Panc1 (cell line): ENCODE results near the gene PEDS1. TPM values are rescaled to one million over a fixed set of nuclear protein-coding genes. Genes with fewer than 3 reads are reported as not detected.

Experiments
- ATAC-seq: fragments of 200-7000 bp; cut with Tn5 transposase; 2 replicates; pipeline ENCODE4 v1.9.1; 2020; ENCODE audit warnings: mild to moderate bottlenecking, moderate library complexity
- BruUV-seq: library from RNA; stranded (reverse); fragments of 400-500 nt; replicated peaks from 2 replicates; lab custom pipeline; 2021; lab: Mats Ljungman, UMichigan
- CTCF ChIA-PET: fragments of 300-600 bp; sonication (Branson Sonifier 250); formaldehyde crosslinking; loops from one replicate; lab custom pipeline; 2022; ENCODE audit warnings: antibody characterized with exemption; lab: Charles Lee
- POLR2A ChIA-PET: fragments of 300-600 bp; sonication (Branson Sonifier 250); formaldehyde crosslinking; loops from one replicate; lab custom pipeline; 2022; ENCODE audit warnings: antibody characterized with exemption; lab: Charles Lee
- DNase-seq: peaks from one replicate; pipeline ENCODE4 v3.0.0-alpha.2; 2010; ENCODE audit warnings: low read depth, low spot score
- H3K27ac ChIP-seq: 2 replicates; pipeline ENCODE4 v1.5.1; 2011; ENCODE audit warnings: mild to moderate bottlenecking, low read length, inconsistent platforms
- H3K27me3 ChIP-seq: fragments of 200-500 bp; sonication (Bioruptor generic); 2 replicates; pipeline ENCODE4 v1.6.0; 2014; ENCODE audit warnings: low read length, inconsistent platforms; ENCODE audit not compliant: control insufficient read depth, insufficient read depth
- H3K36me3 ChIP-seq: fragments of 200-500 bp; sonication (Bioruptor generic); 2 replicates; pipeline ENCODE4 v1.5.1; 2014; ENCODE audit warnings: inconsistent platforms, mild to moderate bottlenecking, low read length, moderate library complexity; ENCODE audit not compliant: control insufficient read depth, insufficient read depth
- H3K4me1 ChIP-seq: 2 replicates; pipeline ENCODE4 v1.5.1; 2011; ENCODE audit warnings: inconsistent platforms, mild to moderate bottlenecking, low read length, moderate library complexity; ENCODE audit not compliant: control insufficient read depth, insufficient read depth
- H3K4me3 ChIP-seq, 2 experiments: 2 replicates each; pipeline ENCODE4 v1.5.1; 2011 to 2012; ENCODE audit warnings: low read depth in 2 of 2, low read length in 2 of 2, mild to moderate bottlenecking in 2 of 2, inconsistent platforms in 1 of 2, moderate library complexity in 1 of 2
- H3K9me3 ChIP-seq: fragments of 200-500 bp; sonication (Bioruptor generic); 2 replicates; pipeline ENCODE4 v1.5.1; 2014; ENCODE audit warnings: low read depth, mild to moderate bottlenecking, inconsistent platforms, low read length, moderate library complexity; ENCODE audit not compliant: control insufficient read depth, insufficient read depth
- POLR2AphosphoS5 ChIP-seq: IDR thresholded peaks from 2 replicates; pipeline ENCODE4 v1.6.1; 2012; ENCODE audit warnings: mild to moderate bottlenecking, low read depth, low read length, moderate library complexity
- SIN3A ChIP-seq: IDR thresholded peaks from 2 replicates; pipeline ENCODE4 v1.6.1; 2012; ENCODE audit warnings: low read depth, mild to moderate bottlenecking, low read length, moderate library complexity, borderline replicate concordance; ENCODE audit not compliant: insufficient read depth
- TCF7L2 ChIP-seq: IDR thresholded peaks from 2 replicates; pipeline ENCODE4 v1.6.1; 2011; ENCODE audit warnings: mild to moderate bottlenecking, low read depth, low read length, inconsistent platforms
- in situ Hi-C: cut with HindIII; loops from 2 replicates; pipeline ENCODE4 v1.10.0; 2016; ENCODE audit warnings: low sequenced_read_pairs, low pct_unique_long_range_greater_than_20kb
- intact Hi-C: fragments of 100-400 bp; cut with micrococcal nuclease; formaldehyde crosslinking; loops from one replicate; pipeline ENCODE4 v1.10.0; 2022; ENCODE audit not compliant: unreplicated experiment
- total RNA-seq: library from RNA; stranded (reverse); gene quantifications from one replicate; pipeline ENCODE4 v1.2.1, GENCODE V29; 2021; ENCODE audit not compliant: unreplicated experiment
- TF ChIP-seq, protein P1 (sequence below): fragments of 450-650 bp; IDR thresholded peaks from 2 replicates; pipeline ENCODE4 v1.5.1; 2017; ENCODE audit warnings: mild to moderate bottlenecking
- TF ChIP-seq, protein P2 (sequence below), 2 experiments: IDR thresholded peaks; 2 replicates each; pipeline ENCODE4 v1.6.1; 2011 to 2012; ENCODE audit warnings: low read depth in 2 of 2, control low read depth in 1 of 2, low read length in 1 of 2, mild to moderate bottlenecking in 1 of 2, moderate library complexity in 1 of 2; ENCODE audit not compliant: insufficient read depth in 1 of 2

Gene PEDS1
- total RNA-seq, 1 experiment from 2014 or later = 88.9 TPM

DNA sequence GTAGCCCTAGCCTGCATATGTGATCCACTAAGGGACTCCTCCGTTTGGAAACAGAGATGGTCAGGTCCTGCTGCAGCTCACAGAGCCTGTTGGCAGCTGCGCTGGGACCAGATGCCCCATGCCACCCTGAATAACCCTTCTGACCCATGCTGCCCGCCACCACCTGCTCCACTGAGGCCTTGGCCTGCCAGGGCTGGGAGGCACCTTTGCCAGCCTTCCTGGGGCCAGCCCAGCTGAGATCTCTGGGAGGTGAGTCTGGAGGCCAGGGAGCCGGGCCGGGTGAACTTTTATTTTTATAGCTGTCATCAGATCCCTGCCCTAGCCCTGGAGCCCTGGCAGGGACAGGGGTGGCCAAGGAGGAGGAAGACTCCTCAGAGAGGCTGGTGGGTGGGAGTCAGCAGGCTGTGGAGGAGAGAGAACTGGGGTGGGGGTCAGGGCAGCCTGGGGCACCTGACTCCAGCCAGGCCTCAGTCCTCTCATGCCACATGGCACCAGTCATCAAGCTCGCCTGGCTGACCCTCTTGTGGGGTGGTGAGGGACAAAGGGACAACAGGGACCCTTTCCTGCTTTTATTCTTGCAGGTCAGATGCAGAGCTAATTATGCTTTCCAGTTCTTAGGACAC, 47.1 kb upstream of the PEDS1 start:
- no peaks in the 10 kb centered on the region for H3K27me3 ChIP-seq
- BruUV-seq = no TSS peak
- ATAC-seq = no peak
- ChIA-PET CTCF (interaction anchor here (0.6 kb wide), 1 partner anchor 178 kb away, joined by 6 read pairs; no protein-coding TSS in a partner anchor), POLR2A (interaction anchor here (0.5 to 0.6 kb wide), 2 partner anchors 10 to 87 kb away, joined by 3 read pairs; no protein-coding TSS in a partner anchor)
- H3K27ac ChIP-seq = no peak overlapping the region
- peaks cover 7% of the 10 kb centered on the region for H3K4me1 ChIP-seq
- no peaks in the 10 kb centered on the region for H3K36me3 ChIP-seq
- in situ Hi-C loops (no loop called here), intact Hi-C loops (no loop called here)
- no peak for DNase-seq
- TF ChIP-seq SIN3A = no peak
- no peak for TF ChIP-seq POLR2AphosphoS5
- TF ChIP-seq TCF7L2 = no peak
- TF ChIP-seq, protein P1, sequence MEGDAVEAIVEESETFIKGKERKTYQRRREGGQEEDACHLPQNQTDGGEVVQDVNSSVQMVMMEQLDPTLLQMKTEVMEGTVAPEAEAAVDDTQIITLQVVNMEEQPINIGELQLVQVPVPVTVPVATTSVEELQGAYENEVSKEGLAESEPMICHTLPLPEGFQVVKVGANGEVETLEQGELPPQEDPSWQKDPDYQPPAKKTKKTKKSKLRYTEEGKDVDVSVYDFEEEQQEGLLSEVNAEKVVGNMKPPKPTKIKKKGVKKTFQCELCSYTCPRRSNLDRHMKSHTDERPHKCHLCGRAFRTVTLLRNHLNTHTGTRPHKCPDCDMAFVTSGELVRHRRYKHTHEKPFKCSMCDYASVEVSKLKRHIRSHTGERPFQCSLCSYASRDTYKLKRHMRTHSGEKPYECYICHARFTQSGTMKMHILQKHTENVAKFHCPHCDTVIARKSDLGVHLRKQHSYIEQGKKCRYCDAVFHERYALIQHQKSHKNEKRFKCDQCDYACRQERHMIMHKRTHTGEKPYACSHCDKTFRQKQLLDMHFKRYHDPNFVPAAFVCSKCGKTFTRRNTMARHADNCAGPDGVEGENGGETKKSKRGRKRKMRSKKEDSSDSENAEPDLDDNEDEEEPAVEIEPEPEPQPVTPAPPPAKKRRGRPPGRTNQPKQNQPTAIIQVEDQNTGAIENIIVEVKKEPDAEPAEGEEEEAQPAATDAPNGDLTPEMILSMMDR = no peak
- TF ChIP-seq, protein P2, sequence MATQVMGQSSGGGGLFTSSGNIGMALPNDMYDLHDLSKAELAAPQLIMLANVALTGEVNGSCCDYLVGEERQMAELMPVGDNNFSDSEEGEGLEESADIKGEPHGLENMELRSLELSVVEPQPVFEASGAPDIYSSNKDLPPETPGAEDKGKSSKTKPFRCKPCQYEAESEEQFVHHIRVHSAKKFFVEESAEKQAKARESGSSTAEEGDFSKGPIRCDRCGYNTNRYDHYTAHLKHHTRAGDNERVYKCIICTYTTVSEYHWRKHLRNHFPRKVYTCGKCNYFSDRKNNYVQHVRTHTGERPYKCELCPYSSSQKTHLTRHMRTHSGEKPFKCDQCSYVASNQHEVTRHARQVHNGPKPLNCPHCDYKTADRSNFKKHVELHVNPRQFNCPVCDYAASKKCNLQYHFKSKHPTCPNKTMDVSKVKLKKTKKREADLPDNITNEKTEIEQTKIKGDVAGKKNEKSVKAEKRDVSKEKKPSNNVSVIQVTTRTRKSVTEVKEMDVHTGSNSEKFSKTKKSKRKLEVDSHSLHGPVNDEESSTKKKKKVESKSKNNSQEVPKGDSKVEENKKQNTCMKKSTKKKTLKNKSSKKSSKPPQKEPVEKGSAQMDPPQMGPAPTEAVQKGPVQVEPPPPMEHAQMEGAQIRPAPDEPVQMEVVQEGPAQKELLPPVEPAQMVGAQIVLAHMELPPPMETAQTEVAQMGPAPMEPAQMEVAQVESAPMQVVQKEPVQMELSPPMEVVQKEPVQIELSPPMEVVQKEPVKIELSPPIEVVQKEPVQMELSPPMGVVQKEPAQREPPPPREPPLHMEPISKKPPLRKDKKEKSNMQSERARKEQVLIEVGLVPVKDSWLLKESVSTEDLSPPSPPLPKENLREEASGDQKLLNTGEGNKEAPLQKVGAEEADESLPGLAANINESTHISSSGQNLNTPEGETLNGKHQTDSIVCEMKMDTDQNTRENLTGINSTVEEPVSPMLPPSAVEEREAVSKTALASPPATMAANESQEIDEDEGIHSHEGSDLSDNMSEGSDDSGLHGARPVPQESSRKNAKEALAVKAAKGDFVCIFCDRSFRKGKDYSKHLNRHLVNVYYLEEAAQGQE (IDR thresholded peaks at IDR 0.05; ENCODE audit: insufficient read depth in 1 of 2, low read depth in 2 of 2, low read length in 1 of 2) = no peak
- no peaks in the 10 kb centered on the region; the same call in 1 of the 2 replicates for H3K9me3 ChIP-seq
- no peak overlapping the region for H3K4me3 ChIP-seq

- CTCF ChIA-PET = no interaction called here
These were observed 46.2 kb upstream of the PEDS1 start for GRCh38 chr20:50199703-50200102.

More at GRCh38 chr20:50199703-50200102, 46.2 kb upstream of the PEDS1 start:
- Histone ChIP-seq H3K9me3 (no peaks in the 10 kb centered on the region; the same call in 1 of the 2 replicates), H3K27ac (no peak overlapping the region), H3K4me3 (no peak overlapping the region), H3K4me1 (peaks cover 16% of the 10 kb centered on the region), H3K27me3 (no peaks in the 10 kb centered on the region), H3K36me3 (no peaks in the 10 kb centered on the region)
- TF ChIP-seq POLR2AphosphoS5 (no peak), SIN3A (no peak), TCF7L2 (no peak)
- TF ChIP-seq, protein P2 (IDR thresholded peaks at IDR 0.05; ENCODE audit: insufficient read depth in 1 of 2, low read depth in 2 of 2, low read length in 1 of 2) = no peak
- TF ChIP-seq, protein P1 = no peak
- DNase-seq = no peak
- BruUV-seq = no TSS peak
- intact Hi-C loops (no loop called here), in situ Hi-C loops (no loop called here)
- ATAC-seq = no peak
- POLR2A ChIA-PET = no interaction called here
